Muscle layer of duodenum (tissue), 2 donors: ENCODE data around the gene CBFB.

Experiments used
- H3K27ac ChIP-seq: one replicate; pipeline ENCODE4 v1.7.0; 2013; ENCODE audit warnings: mild to moderate bottlenecking, low read length
- H3K27me3 ChIP-seq: one replicate; pipeline ENCODE4 v1.7.0; 2013; ENCODE audit warnings: low read depth, mild to moderate bottlenecking, control low read depth, low read length
- H3K36me3 ChIP-seq, 2 donors: one replicate each; pipeline ENCODE4 v1.7.0; 2013; ENCODE audit warnings: low read length in 2 of 2, control low read depth in 1 of 2, mild to moderate bottlenecking in 1 of 2; ENCODE audit not compliant: insufficient read depth in 2 of 2, control insufficient read depth in 1 of 2
- H3K4me1 ChIP-seq, 2 donors: one replicate each; pipeline ENCODE4 v1.7.0; 2013; ENCODE audit warnings: low read length in 2 of 2, mild to moderate bottlenecking in 2 of 2, control low read depth in 1 of 2, moderate library complexity in 1 of 2; ENCODE audit not compliant: insufficient read depth in 2 of 2, control insufficient read depth in 1 of 2
- H3K4me3 ChIP-seq, 2 donors: one replicate each; pipeline ENCODE4 v1.7.0; 2013; ENCODE audit warnings: low read length in 2 of 2, low read depth in 1 of 2, mild to moderate bottlenecking in 1 of 2
- H3K9me3 ChIP-seq, 2 donors: one replicate each; pipeline ENCODE4 v1.7.0; 2013; ENCODE audit warnings: low read length in 2 of 2, control low read depth in 1 of 2, mild to moderate bottlenecking in 1 of 2; ENCODE audit not compliant: control insufficient read depth in 1 of 2
- donor health status: healthy.

CBFB gene

DNA sequence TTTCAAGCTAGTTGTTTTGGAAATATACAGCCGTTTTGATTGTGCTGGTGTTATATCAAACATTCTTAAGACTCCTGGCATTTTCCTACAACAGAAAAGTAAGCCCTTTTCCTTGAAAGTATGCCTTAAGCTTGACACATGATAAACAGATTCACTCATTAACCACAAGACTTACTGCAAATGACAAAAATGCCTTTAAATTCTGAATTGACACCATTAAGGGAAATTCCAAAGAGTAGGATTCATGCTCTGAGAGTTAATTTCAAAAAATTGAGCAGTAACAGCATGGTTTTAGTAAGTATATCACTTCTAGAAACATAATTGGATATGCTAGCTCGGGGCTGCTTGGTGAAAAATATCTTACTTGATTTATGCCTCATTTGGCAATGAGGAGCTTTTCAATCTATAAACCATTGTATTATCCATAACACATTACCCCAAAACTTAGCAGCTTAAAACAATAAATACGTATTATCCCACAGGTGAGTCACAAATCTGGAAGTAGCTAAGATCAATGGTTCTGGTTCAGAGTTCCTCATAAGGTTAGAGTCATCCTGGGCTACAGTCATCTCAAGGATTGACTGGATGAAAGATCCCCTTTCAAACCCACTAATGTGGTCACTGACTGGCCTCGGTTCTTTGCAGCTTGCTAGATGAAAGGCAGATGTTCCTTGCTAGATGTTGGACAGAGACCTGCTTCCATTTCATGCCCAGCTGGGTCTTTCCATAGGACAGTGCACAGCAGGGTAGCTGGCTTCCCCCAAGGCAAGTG is 72.5 kb downstream of the CBFB start:
- Histone ChIP-seq H3K27me3 (no peaks in the 10 kb centered on the region), H3K4me3 (no peak overlapping the region), H3K9me3 (no peaks in the 10 kb centered on the region), H3K27ac (no peak overlapping the region), H3K4me1 (no peaks in the 10 kb centered on the region), H3K36me3 (peaks cover 4 to 6% of the 10 kb centered on the region in 2 donors)

DNA sequence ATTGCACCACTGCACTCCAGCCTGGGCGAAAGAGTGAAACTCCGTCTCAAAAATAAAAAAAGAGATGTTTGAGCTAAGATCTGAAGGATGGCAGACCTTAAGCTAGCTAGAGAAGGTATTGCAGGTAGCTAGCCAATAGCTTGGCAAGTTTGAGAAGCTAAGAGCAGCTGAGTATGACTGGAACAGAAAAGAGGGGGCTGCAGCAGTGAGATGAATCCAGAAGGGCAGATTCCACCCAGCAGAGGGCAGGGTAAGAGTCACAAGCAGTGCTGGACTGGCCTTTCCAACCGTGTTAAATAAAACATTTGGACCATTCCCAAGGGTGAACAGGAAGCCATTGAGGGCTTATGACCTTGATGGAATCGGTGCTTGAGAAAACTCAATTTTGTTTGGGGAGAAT is 75.1 kb downstream of the CBFB start:
- no peaks in the 10 kb centered on the region for H3K9me3 ChIP-seq
- H3K27me3 ChIP-seq: no peaks in the 10 kb centered on the region
- H3K27ac ChIP-seq: no peak overlapping the region
- no peak overlapping the region for H3K4me3 ChIP-seq
- H3K4me1 ChIP-seq: peaks cover 0 to 3% of the 10 kb centered on the region in 2 donors
- no peaks in the 10 kb centered on the region for H3K36me3 ChIP-seq

DNA sequence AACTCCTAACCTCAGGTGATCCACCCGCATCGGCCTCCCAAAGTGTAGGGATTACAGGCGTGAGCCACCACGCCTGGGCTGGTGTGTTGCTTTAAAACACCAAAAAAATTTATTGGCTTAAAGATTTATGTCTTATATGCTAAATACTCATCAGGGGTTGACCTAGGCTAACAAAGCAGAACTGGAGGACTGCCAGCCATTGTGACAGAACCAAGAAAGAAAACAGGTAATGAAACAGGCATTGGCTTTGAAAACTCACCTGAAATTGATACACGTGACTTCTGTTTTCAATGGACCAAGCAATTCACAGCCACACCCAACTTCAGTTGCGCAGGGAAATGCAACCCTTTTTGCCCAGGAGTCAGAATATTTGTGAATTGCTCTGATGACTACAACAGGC is 75.9 kb downstream of the CBFB start:
- H3K27me3 ChIP-seq: no peaks in the 10 kb centered on the region
- H3K4me3 ChIP-seq: no peak overlapping the region
- no peak overlapping the region for H3K27ac ChIP-seq
- no peaks in the 10 kb centered on the region for H3K9me3 ChIP-seq
- no peaks in the 10 kb centered on the region for H3K36me3 ChIP-seq
- peaks cover 4 to 7% of the 10 kb centered on the region in 2 donors for H3K4me1 ChIP-seq

DNA sequence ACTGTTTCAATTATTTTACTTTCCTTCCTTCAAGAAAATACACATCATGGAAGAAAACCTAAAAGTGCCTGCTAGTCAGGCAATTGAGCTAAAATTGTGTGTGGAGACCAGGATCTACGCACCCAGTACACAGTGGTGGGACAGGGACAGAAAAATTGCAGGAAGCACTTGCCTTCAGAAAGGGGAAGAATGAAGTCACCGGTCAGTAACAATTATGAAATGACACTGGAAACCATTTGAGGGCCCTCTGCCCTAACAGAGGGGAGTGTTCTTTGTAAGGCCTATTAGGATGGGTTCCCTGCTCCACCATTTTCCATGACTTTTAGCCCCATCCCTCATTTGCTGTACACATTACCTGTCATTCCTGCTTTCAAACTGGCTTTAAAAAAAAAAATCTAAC is 76.3 kb downstream of the CBFB start:
- Histone ChIP-seq H3K9me3 (no peaks in the 10 kb centered on the region), H3K36me3 (no peaks in the 10 kb centered on the region), H3K27me3 (no peaks in the 10 kb centered on the region), H3K4me1 (peaks cover 4 to 9% of the 10 kb centered on the region in 2 donors), H3K27ac (no peak overlapping the region), H3K4me3 (no peak overlapping the region)

GRCh38 chr16:67105881-67106280 is 76.9 kb downstream of the CBFB start:
- H3K27ac ChIP-seq: no peak overlapping the region
- no peaks in the 10 kb centered on the region for H3K27me3 ChIP-seq
- H3K4me3 ChIP-seq: no peak overlapping the region
- H3K36me3 ChIP-seq: no peaks in the 10 kb centered on the region
- peaks cover 4 to 16% of the 10 kb centered on the region in 2 donors for H3K4me1 ChIP-seq
- no peaks in the 10 kb centered on the region for H3K9me3 ChIP-seq

- H3K27me3 ChIP-seq: no peaks in the 10 kb centered on the region
- no peak overlapping the region for H3K4me3 ChIP-seq
- H3K36me3 ChIP-seq: no peaks in the 10 kb centered on the region
- H3K27ac ChIP-seq: no peak overlapping the region
- no peaks in the 10 kb centered on the region for H3K9me3 ChIP-seq
- peaks cover 9 to 29% of the 10 kb centered on the region in 2 donors for H3K4me1 ChIP-seq
Observed at GRCh38 chr16:67108489-67108888, 79.5 kb downstream of the CBFB start.

DNA sequence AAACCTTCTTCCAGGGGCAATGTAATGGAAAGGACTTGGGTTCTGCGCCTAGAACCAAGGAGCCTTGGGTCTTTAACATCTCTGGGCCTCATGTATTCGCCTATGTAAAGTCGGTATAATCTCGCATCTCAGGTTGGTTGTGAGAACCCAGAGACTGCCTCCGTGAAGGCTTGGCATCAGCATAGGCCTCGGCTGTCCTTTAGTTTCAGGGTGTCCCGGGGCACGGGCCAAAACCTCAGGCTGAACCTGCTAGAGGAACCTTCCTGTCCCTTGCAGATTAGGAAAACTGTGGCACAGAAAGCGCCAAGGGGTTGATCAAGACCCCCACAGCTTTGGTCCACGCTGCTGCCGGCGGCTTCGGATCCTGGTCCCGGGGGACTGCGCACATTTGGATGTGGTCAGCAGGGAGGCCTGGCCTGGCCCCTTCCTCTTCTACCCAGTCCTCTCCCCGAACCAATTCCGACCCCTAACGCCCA is 80.0 kb downstream of the CBFB start:
- no peaks in the 10 kb centered on the region for H3K36me3 ChIP-seq
- H3K4me1 ChIP-seq: peaks cover 9 to 29% of the 10 kb centered on the region in 2 donors
- peak overlapping the region; percentile 99 to 100 for H3K4me3 ChIP-seq
- H3K9me3 ChIP-seq: no peaks in the 10 kb centered on the region
- peak overlapping the region; percentile 72 for H3K27ac ChIP-seq
- H3K27me3 ChIP-seq: no peaks in the 10 kb centered on the region

GRCh38 chr16:67109407-67110135 is 80.6 kb downstream of the CBFB start, which contains the start of gene PHAF1:
Gene PHAF1 (plus strand): TSS chr16:67109941. CDS start chr16:67110176, 235 bp downstream.
- Histone ChIP-seq H3K27me3 (no peaks in the 10 kb centered on the region), H3K4me1 (peaks cover 9 to 29% of the 10 kb centered on the region in 2 donors), H3K9me3 (no peaks in the 10 kb centered on the region), H3K4me3 (peak within 1 kb of the TSS; percentile 99 to 100), H3K36me3 (no peaks in the 10 kb centered on the region), H3K27ac (peak within 1 kb of the TSS; percentile 72)

- Histone ChIP-seq H3K36me3 (no peaks in the 10 kb centered on the region), H3K27me3 (no peaks in the 10 kb centered on the region), H3K9me3 (no peaks in the 10 kb centered on the region), H3K27ac (no peak overlapping the region), H3K4me1 (peaks cover 9 to 29% of the 10 kb centered on the region in 2 donors), H3K4me3 (no peak overlapping the region)
Observed at GRCh38 chr16:67111951-67112444, 83.0 kb downstream of the CBFB start.

DNA sequence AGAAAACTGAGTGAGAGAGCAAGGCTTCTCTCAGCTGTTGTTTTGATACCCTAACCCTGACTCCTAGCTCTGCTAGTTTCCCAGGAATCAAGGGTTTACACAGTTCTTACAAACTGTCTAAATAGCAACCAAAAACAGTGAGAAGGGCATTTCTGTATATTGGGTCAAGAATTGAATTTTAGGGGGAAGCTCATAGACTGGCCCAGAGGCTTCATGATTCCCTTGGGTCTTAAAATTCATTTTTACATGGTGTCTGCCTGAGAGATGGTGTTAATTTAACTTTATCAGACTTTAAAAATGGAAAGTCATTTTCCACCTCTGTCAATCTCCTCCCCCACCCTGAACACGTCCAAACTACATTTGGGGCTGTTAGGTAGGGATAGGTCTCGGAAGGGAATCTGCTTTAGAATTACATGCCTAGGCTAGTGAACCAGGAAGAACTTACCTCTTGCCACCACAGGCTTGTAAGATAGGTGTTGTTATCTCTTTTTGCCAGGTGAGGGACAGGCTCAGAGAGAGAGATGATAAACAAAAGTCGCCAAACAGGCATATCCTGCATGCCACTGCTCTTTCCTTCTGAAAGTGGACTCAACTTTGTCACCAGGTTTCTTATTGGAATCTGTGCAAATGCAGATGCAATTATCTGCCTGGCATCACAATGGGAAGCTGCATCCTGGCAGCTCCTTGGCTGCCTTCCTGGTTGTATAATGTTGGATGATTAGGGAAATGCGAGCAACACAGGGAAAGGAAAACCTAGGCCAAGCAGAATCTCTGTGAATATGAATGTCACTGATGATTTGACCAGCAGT is 83.8 kb downstream of the CBFB start:
- Histone ChIP-seq H3K4me1 (peaks cover 9 to 29% of the 10 kb centered on the region in 2 donors), H3K36me3 (no peaks in the 10 kb centered on the region), H3K4me3 (no peak overlapping the region), H3K9me3 (no peaks in the 10 kb centered on the region), H3K27ac (no peak overlapping the region), H3K27me3 (no peaks in the 10 kb centered on the region)

- Histone ChIP-seq H3K27ac (no peak overlapping the region), H3K4me1 (peaks cover 5 to 22% of the 10 kb centered on the region in 2 donors), H3K4me3 (no peak overlapping the region), H3K9me3 (no peaks in the 10 kb centered on the region), H3K27me3 (no peaks in the 10 kb centered on the region), H3K36me3 (no peaks in the 10 kb centered on the region)
Observed at GRCh38 chr16:67114793-67115192, 85.8 kb downstream of the CBFB start.
